WTC11 (cell line): ENCODE measurements around the gene ST13.

Experiments used
- CTCF ChIP-seq: fragments of 200-600 bp; IDR thresholded peaks from 2 replicates; pipeline ENCODE4 v1.8.0; 2022; ENCODE audit warnings: antibody characterized with exemption
- NR3C1 ChIP-seq: sonication (generic); formaldehyde crosslinking; conservative IDR thresholded peaks from 2 replicates; pipeline ENCODE4 v1.8.1; 2023; ENCODE audit warnings: low read depth, mild to moderate bottlenecking, missing genetic modification reagents

- TF ChIP-seq CTCF (no peak), NR3C1 (CRISPR knock-in tag) (no peak)
Observed at GRCh38 chr22:40889116-40889515, 32.7 kb upstream of the ST13 start.
